Fibroblast of skin of right quadriceps (primary cell): ENCODE data around the gene MYH9.

Experiments
- DNase-seq: peaks from one replicate; pipeline ENCODE4 v3.0.0-alpha.2; 2013

Gene MYH9

DNA sequence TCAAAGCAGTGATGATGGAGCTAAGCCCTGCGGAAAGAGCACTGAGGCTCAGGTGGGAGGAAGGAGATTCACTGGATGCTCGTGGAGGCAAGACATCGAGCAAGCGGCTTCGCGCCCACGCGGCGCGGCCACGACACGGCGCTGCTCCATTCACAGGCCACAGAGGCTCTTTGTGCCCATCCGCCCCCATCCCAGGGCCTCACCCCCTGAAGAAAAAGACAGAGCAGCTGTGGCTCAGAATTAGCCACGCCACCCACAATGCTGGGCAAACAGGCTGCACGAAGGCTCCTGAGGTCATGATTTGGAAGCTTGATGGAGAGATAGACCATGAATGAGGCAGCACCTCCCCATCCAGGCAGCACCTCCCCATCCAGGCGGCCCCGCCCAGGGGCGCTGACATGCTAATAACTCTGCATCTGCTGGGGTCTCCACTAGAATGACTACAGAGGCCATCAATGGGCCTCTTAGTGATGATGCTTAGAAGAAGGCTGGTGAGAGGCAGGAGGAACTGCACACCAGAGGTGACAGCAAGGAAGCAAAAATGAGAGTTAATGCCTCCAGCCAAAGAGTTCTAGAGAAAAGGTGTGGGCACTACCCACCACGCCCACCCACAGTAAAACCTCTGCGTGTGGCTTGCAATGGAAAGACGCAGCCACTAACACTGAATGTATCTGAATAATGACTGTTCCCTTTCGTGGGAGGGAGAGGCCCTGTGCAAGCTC is 43.5 kb downstream of the MYH9 start:
- no peak for DNase-seq

DNA sequence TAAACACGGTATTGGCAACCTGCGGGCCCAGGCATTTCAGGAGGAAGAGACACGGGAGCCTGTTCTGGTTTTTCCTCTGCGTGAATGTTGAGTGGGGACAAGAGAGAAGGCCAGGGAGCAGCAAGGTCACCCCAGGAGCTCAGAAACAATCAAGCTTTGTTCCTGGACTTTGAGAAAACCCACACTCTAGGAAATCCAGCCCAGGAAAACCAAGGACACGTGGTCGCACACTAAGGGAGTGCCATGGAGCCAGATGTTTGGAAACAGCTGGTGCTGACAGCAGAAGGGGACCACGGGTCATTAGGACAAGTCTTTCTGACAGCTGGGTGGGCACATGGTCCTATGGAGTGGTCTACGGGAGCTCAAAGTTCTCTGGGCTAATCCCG is 44.1 kb downstream of the MYH9 start:
- no peak for DNase-seq

DNA sequence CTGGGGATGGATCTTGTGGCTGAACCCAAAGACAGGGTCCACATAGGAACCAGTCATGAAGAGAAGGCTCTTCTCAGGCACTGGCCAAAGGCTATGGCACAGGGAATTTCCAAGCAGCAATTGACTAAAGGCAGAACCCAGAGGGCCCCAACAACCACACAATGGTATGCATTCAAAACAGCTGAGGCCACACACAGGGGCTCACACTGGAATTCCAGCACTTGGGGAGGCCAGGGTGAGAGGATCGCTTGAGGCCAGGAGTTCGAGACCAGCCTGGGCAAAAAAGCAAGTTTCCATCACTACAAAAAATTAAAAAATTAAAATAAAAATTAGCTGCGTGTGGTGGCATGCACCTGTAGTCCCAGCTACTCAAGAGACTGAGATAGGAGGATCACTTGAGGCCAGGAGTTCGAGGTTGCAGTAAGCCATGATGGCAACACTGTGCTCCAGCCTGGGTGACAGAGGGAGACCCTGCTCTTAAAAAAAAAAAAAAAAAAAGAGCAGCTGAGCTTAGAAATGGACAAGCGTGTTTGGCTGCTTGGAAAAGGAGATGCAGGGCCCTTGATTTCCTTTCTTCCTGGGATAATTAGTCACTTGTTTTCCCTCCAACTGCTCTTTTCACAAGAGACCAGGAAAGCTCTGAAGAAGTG is 44.6 kb downstream of the MYH9 start:
- no peak for DNase-seq

DNA sequence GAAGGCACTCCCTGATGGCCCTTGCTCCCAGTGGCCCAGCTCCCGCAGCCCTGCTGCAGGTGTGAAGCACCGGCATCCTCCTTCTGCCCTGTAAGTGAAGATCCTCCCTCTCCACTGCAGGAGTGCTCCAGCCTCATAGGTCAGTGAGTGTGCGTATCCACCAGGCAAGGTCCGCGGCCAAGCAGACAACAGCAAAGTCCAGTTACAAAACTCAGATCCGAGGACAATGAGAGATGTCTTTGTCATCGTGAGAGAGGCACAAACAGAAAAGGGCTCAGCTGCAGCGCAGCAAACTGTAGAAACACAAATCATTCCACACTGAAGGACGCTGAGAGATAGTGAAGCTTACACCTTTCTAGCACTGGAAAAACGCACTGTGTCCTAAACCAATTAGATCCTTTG is 46.1 kb downstream of the MYH9 start:
- no peak for DNase-seq

DNA sequence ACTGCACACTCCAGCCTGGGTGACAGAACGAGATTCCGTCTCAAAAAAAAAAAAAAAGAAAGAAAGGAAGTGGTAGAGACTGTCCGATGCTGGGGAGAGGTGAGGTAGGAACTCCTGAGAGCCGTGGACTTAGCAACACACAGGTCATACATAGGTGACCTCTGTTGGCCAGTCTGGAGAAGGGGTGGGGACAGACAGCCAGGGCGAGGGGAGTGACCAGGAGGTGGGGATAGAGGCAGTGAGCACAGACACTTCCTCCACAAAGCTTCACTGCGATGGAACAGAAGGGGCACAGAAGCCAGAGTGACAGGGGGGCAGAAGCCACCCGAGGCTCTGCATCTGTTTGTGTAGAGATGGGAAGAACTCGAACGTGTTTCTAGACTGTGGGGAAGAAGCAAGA is 47.1 kb downstream of the MYH9 start:
- no peak for DNase-seq

DNA sequence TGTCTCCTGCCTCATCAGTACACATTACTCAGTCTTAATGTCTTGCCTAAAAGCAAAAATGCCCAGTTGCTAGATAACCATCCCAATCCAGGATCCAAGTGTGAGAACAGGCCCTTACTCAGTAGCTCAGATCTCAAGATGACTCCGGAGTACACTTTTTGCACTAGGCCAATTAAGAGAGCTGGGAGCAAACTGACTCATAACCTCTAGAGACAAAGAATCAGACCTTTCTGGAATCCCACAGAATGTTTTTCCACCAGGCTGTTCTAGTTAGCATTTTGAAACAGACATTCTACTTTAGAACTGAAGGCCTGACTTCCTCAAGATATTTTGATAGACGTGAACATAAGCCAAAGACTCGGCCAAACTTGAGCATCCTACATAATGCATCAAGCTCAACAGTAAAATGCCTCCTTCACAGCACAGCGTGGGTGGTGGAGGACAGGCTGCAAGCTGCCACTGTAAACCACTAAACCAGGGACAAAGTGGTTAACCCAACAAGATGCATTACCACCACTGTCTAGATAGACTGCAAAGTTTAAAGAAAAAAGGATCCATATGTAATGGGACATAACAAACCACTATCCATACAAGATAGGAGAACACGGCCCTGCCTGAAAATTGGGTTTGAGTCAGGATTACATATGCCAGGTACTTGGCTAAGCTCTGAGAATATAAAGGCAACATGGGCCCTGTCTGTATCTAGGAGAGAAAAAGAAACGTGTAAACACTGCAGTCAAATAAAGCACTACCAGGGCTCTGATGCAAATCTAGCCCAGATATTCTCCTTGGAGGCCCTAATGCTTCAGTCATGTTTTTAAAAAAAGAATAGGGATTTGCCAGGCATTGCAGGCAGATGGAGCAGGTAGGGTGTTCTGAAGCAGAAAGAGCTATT is 48.3 kb downstream of the MYH9 start:
- DNase-seq = peak; percentile 88

DNA sequence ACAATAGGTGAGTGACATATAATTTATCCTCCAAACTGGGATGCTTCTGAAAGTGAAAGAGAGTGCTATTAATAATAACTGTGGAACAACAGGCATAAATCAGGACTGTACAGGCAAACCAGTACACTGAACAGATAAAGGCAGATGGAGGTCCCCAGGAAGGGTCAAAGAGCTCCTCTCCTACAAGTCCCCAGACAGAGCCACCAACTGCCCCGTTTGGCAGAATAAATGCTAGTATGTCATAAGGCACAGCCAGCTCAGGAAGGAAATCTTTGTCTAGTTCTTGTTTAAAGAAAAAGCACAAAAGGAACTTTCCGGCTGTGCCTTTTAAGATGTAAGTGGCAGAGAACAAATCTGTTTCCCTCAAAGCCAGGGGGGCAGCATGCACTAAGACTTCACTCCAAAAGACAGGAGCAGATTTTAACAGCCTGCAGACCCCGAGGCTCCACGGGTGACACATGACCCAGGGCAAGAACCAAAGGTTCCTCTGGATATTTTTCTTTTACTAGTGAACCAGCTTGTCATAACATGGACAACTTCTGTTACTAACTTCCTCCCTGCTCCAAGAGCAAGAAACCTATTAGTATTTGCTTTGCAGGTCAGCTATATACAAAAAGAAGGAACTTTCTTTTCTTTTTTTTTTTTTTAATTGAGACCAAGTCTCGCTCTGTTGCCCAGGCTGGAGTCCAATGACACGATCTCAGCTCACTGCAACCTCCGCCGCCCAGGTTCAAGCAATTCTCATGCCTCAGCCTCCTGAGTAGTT is 50.2 kb downstream of the MYH9 start:
- no peak for DNase-seq

DNA sequence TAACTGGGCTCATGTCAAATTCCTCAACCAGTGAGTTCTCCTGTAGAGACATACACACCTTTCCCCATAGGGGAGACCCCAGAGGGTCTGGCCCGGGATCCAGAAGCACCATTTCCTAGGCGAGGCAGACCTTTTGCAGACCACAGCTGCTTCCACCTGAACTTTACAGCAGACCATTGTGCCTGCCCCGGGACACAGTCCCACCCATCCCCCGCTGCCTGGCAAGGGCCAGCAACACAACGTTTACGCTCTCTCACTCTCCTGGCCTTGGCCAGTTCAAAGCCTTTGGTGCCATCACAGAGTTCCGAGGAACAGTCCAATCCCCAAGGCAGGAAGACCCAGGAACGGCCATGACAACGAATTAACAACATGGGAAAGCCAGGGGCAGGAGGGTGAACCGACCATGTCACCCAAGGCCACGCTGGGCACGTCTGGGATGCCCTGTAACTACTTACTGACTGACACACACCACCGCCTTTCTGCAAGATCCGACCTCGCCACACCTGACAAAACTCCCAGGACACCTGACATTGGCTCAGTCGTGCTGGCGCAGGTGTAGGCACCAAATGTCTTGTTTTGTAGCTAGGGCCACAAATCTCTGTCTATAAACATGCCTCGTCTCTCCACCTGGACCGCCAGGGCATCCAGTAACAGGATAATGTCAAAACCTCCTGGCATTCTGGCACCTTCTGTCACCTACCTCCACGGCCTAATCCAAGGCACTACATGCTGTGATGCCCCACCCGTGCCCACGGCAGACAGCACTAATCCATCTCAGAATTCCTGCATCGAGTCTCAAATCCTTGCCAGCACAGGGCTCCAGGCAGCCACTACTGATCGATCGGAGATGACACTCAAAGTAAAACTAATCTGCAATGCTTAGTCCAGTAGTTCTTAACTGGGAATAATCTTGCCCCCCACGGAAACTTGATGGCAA is 51.3 kb downstream of the MYH9 start:
- DNase-seq = no peak

DNA sequence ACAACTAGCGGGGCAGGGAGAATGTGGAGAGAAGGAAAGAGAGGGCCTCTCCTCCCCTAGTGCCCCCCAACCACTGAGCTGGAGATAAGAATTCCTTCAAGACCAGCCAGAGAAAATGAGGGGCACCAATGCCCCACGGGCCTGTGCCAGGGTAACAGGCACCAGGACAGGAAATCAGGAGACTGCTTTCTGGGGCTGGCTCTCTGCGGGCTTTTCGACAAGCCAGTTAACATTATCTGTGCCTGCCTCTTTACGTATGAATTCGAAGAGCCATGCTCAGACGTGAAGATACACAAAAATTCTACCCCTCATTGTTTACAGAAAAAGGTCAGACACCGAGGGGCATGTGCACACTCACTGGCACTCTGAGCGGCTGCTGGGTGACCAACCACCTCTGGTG is 52.1 kb downstream of the MYH9 start:
- no peak for DNase-seq

DNA sequence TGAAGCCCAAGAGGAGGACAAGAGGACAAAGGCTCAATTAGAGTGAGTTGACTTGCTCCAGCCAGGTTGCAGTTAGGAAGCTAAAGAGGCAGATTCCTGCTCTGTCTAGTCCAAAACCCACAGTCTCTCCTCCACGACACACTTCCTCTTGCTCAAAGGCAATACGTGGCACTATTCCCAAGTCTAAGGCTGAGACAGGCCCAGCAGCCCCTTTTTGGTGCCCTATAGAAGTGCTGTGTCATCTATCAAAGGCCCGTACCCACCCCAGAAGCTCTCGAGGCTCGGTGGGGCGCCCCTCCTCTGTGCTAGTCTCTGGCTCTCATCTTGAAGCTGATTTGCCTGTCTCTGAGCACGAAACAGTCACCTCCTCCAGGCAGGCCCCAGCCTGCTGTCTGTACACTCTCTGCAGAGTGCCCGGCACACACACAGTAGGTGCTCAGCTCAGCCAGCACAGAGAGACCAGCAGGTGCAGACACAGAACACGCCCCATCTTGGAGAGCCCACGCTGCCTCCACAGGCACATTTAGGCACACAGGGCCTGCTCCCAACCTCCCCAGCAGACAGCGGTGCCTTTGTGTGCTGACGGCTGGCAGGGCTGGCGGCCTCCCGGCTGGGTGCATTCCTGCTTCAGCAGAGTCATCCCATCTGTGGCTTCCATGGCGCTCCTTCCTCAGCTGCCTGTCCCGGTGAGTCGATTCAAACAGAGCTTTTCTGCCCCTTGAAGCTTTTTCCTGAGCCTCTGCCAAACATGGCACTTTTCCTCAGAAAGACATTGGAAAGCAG is 52.8 kb downstream of the MYH9 start:
- DNase-seq = peak; percentile 78

DNA sequence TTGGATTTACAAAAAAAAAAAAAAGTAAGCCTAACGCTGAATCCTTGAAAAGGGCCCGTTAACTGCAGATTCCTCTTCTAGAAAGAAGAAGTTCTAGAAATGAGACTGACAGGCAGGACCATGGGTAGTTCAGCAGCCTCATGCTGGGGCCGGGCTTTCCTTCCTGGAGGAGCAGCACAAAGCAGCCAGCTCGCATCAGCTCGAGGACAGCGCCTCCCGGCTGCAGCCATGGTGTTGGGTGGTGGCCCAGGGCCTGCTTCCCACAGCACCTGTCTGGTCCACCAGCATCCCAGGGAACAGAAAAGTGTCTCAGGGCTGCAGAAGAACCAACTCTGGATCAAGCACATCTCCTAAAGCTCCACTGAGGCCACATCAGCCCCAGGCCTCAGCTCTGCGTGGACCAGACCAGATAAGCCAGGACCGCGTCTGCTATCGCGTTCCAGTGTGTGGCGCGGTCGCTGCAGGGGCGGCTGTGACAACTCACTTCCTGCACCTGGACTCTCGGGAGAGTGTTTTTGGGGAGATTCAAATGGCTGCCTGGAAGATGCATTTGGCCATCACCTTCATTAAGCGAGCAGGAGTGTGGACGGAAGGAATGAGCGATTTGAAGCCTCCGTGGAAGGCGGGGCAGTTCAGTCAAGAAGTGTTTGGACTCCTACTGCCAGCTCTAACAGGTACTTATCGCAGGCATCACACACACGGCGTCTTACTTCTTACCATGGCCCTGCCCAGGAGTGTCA is 53.5 kb downstream of the MYH9 start:
- DNase-seq = no peak

DNA sequence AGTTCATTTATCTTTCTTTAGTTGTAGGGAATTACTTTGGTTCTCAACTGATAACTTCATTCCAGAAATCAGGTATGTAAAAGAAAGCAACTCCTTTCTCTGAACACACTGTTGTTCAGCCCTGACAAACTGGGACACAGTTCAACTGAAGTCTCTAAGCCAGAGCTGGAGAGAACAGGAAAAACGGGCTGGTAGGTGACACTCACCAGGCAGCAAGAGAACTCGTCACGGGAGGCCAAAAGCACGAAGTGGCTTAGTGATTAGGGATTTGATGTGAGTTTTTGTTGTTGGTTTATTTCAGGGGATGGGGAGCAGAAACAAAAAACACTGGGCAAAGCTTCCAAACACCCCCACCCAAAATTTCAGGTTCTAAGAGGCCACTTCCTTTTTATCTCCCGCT is 54.1 kb downstream of the MYH9 start:
- no peak for DNase-seq

DNA sequence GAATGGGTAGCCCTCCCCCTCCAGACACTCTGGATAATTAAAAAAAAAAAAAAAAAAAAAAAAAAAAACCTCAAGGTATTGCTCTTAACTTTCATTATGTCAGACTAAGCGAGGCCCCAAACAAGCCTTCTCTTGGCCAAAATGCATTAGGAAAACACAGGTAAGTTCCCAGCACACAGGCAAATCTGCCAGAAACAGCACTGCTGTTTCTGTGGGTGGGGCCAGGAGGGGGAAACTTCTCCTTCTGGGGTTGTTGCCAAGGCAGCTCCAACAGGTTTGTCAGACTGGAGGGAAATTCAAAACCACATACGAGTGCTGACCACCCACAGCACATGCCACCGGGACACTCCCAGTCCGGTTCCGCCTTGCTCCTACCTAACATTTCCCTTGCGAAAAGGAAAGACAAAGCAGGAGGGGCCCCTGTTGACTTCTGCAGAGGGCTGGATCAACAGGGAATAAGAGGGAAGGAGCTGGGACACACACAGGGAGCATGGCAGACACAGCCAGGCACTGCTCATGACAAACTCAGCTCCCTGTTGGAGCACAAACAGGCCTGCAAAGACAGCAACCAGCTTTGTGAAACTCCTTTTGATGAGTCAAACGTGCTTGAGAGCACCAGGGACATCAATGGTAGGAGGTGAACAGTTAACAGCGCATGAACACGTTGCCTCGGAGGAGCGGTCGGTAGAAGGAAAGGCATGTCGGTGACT is 55.0 kb downstream of the MYH9 start:
- DNase-seq = peak; percentile 80

DNA sequence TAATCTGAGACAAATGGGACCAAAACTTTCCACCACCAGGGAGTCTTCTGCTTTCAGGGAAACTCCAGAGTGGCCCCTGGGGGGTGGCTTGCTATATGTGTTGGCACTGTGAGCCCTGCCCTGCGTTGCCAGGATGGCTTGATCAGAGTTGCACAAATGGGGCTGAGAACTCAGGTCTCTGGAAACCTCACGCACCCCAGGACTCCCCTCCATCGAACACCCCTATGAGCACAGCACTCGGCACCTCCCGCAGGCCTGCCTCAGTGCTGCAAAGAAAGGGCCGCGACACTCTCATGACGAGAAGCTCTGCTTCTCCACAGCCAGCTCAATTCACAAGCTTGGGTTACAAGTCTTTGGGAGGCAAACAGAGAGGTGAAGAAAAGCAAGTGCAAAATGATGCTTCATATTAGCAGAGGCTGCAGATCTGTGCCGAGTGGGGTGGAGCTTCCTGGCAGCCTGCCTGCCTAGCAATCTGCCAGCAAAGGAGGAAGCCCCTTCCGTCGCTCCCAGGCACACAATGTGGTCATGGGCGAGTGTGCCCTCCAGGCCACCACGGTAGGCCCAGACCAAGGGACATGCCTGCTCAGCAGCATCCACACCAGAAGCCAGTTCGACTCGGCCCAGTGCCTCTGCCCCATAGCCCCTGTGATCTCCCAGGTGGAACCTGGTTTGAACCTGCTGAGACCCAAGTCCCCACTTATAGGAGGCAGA is 55.7 kb downstream of the MYH9 start:
- peak; percentile 67 for DNase-seq

DNA sequence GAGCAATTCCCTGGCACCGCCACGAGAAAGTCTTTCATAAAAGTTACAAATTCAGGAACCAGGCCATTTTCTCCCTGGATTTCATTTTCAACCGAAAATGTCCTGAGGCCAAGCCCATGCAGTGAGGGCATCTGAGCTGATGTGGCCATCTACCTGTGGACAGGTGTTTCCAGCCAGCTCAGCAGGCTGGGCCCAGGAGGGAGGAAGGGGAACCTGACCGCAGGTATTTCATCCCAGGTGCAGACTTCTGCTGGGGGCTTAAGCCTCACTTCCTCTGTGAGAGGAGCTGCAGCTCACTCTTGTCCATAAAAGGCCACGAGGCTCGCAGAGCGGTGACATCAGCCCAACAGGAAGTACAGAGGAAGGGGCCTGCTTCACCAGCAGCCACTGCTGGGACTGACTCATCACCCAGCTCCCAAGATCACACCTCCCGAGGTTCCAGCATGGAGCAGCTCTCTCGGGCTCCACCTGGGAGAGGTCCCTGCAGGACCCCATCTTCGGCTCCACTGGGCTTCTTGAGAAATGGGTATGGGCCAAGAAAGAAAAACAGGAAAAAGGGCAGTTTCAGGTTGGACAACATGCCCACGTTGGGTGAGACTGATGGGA is 56.4 kb downstream of the MYH9 start:
- DNase-seq = peak; percentile 97

DNA sequence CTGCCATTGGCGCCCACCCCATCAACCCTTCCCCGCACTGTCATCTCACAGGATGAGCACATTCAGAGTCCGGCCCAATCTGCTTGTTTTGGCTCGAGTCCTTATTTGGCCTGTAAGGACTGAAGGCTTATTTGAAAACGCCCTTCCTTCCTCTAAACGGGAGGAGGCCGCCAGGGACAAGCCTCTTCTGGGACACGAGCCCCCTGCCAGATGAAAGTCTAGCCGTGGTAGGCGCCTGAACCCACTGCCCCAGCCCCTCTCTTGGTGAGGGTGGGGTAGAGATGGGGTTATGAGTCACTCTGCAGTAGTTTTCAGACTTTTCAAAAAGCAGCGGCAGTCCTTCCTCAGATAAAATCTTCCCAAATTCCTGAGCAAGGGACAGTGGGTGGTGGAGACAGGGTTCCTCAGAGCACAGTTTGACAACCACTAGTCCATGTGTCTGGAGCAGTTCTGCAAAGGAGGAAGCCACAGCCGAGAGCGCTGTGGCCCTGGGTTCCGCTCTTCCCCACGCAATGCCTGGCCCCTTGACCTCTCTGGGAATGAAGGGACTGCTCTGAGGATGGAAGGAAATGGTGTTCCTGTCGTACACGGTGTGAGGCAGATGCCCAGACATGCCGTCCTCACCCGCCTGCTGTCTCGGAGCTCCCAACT is 57.0 kb downstream of the MYH9 start:
- DNase-seq = peak; percentile 84

DNA sequence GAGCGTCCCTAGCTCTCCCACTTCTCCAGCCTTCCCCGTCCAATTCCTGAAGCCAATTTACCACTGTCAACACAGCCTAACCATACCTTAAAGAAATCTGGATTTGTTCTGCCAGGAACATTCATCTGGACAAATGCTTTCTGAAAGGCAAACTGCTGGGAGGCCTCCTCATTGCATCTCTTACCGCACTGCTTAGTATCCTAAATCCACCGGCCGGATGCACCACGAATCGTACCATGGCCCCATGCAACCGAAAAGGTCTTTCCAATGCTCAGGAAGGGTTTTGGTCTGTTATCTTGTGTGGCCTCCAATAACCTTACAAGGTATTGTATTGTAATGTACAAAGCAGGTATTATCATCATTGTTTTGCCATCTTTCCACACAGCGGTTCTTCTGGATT is 57.6 kb downstream of the MYH9 start:
- DNase-seq = no peak
